ENCODE measurements around the gene PAAF1.

PAAF1 gene

DNA sequence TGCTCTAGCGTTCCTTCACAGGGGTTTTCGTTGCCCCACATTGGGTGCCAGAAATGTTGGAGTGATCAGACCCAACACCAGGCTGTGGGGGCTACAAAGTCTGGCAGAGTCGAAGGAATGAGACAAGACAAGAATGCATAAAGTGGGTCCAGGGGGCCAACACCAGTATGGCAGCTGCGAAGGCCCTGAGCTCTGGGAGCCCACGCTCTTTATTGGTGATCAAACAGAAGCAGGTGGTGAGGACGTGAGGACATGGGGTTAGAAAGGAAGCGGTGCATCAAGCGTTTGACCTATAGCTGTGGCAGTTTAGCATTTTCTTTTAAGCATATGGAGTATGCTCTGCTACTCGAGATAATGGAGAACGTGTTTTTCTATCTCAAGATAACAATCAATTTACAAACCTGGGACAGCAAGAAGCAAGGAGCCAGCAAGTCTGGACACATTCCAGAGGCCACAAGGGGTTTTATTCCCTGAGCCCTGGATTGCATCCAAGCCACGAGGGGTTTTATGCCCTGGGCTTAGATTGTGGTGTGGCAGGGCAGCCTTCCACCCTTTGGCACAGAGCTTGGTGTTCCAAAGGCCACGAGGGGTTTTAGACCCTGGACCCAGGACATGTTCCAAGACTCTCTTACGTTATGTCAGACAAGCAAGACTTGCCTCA is 70.1 kb downstream of the PAAF1 start:
- no peak for DNase-seq

- DNase-seq: no peak
Measured at GRCh38 chr11:73949246-73949645, 72.4 kb downstream of the PAAF1 start.

DNA sequence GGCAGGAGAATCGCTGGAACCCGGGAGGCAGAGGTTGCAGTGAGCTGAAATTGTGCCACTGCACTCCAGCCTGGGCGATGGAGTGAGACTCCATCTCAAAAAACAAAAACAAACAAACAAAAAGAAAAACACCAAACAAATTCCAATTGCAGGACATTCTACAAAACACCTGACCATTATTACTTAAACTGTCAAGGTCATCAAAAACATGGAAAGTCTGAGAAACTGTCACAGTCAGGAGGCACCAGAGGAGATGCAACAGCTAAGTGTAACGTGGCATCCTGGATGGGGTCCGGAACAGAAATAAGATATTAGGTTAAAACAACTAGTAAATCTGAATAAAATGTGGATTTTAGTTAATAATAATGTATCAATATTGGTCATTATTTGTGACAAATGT is 73.1 kb downstream of the PAAF1 start:
- no peak for DNase-seq

DNA sequence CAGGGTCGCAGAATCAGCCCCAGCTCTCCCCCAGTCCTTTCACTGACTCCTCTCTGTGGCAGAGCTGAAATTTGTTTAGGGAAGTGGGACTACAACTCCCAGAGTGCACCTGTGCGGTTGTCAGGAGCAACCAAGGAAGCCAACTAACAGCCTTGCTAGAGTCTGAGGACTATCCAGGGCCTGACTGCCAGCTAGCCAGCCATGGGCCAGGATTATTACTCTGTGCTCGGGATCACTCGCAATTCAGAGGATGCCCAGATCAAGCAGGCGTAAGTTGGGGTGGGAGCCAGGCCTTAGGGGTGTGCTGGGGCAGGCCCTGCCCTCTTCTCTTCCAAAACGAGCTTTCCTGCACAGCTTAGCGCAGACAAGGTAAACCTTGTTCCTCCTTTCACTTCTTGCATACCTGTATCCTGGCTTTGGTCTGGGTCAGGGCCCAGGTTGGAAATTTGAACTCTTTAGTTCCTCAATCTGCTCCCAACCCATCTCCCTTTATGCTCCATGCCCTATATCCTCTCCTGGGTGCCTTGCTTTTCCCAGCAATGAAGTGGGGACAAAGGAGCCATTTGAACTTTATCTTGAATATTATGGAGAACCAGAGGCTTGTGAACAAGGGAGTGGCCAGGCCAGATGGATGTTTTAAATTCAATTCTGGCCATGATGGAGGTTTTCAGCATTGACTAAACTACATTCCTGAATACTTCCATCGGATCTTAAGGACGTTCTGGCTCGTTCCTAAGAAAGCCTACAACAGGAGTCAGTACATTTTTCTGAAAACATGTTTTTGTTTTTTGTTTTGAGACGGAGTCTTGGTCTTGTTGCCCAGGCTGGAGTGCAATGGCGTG is 74.3 kb downstream of the PAAF1 start, which contains the start of gene DNAJB13:
Gene DNAJB13, plus strand, starts transcription at position 158 of the 842 bp plus-strand sequence. Its CDS starts 44 bp downstream, at position 202.
- no peak for DNase-seq

DNA sequence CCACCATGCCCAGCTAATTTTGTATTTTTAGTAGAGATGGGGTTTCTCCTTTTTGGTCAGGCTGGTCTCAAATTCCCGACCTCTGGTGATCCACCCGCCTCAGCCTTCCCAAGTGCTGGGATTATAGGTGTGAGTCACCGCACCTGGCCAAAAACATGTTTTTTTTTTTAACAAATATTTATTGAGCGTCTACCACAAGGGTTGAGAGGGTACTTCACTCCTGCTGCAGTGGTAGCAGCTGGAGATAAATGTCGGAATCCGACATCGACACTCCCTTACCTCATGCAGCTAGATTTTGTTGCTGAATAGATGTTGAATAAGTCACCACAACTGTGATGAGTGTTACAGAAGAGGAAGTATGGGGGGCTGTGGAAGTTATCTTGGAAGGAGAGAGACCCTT is 75.0 kb downstream of the PAAF1 start:
- DNase-seq: no peak

GRCh38 chr11:73956876-73957653 is 80.3 kb downstream of the PAAF1 start:
- DNase-seq: no peak

GRCh38 chr11:73957654-73958361 is 81.0 kb downstream of the PAAF1 start:
- DNase-seq: no peak

GRCh38 chr11:73958521-73959141 is 81.8 kb downstream of the PAAF1 start:
- DNase-seq: no peak

GRCh38 chr11:73961321-73961720 is 84.5 kb downstream of the PAAF1 start:
- no peak for DNase-seq

GRCh38 chr11:73962101-73962705 is 85.4 kb downstream of the PAAF1 start:
- no peak for DNase-seq

GRCh38 chr11:73963861-73964260 is 87.1 kb downstream of the PAAF1 start:
- DNase-seq: no peak

DNA sequence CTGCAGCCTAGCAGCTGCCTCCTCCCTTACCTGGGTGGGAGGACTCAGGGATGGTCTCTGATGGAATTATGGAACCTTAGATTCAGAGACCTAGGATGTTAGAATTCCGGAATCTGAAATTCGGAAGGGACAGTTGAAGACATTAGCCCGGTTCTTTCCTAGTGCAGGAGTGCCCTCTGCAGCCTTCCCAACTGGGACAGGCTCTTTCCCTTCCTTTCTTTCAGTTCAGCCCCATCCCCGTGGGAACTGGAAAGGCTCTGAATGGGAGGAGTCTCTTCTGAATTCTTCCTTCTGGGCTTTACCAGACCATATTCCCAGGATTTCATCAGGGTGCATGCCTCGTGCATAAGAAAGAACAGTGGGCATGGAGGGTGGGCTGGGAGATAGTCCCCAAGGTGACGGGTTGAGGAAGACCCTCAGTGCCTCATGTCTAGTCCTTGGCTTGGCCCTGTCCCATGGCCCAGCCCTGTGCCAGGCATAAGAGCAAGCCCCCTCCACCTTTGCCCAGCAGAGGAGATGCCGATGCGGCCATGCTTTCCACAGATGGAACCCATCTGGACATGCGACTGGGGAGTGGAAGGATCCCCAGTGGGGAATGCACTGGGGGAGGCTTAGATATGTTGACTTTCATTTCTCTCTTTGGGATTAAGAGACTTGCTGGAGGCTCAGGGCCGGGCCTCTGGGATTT is 88.4 kb downstream of the PAAF1 start:
- no peak for DNase-seq

DNA sequence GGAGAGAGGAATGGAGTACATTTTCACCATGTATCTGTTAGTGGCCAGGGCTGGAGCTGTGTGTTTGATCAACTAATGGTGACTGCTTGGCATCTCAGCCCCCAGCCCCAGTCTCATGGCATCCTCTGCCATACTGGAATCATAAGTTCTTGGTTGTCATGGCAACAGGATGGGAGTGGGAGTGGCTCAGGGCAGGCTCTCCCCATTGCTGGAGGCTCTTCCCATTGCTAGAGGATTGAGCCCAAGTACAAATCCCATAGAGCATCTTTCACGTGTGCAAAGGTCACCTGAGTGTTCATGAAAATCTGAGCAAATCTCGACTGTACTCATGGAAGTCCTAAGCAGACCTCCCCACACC is 88.9 kb downstream of the PAAF1 start:
- DNase-seq: no peak

DNA sequence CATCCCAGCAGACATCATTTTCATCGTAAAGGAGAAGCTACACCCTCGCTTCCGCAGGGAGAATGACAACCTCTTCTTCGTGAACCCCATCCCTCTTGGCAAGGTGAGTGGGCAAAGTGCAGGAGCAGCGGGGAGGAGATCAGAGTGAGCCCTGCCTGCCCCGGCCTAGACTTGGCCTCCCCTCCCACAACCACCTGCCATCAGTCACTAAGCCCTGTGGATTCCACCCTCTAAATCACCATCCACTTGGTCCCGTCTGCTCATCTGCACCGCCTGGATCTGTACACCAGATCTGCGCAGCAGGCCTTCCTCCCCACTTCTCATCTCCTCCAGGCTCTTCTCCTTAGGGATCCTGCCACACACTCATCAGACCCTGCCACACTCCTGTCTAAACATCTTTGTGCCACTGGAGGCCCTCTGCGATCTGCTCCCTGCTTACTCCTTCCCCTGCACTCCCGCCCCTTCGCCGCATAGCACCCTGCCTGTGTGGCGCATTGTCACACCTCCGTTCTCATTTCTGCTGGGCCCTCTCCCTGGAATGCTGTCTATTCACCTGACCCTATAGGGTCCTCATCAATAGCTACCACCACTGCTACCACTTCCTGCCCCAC is 91.7 kb downstream of the PAAF1 start:
- DNase-seq: no peak

- DNase-seq: no peak
Measured at GRCh38 chr11:73969091-73969490, 92.3 kb downstream of the PAAF1 start.

GRCh38 chr11:73969991-73970800 is 93.4 kb downstream of the PAAF1 start:
- DNase-seq: no peak

DNA sequence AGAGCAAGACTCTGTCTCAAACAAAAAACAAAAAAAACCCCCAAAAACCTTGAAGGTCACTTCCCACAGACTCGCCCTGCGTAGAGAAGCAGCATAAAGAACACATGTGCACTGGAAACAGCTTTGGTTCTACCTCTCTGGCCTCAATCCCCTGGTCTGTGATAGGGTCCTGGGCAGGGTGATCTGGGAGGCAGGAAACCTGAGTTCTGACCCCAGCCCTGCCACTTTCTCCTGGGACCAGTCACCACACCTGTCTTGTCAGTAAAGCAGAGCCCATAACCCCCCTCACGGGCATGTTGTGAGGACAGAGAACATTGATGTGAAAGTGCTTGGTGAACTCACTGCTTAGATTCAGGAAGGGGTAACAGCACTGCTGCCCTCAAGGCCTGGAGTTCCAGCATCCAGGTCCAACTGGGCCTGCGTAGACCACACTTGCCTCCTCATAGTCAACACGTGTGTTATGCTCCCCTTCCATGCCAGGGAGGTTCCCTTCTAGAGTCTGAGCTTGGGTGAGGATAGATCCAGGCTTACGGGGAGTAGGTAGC is 94.4 kb downstream of the PAAF1 start:
- no peak for DNase-seq

GRCh38 chr11:73972187-73972586 is 95.4 kb downstream of the PAAF1 start:
- DNase-seq: no peak

GRCh38 chr11:73972620-73973449 is 96.0 kb downstream of the PAAF1 start:
- DNase-seq: no peak
